Activated gamma-delta T cell (primary cell): Measurements from ENCODE around the gene BACE1.

Experiments
- DNase-seq: peaks from one replicate; lab custom pipeline; 2025; lab: John Stamatoyannopoulos, UW

The BACE1 gene

GRCh38 chr11:117309310-117309709, 6.7 kb downstream of the BACE1 start:
- no peak for DNase-seq

GRCh38 chr11:117305145-117305544, 10.9 kb downstream of the BACE1 start:
- DNase-seq = no peak

- DNase-seq = no peak
These were observed 12.3 kb downstream of the BACE1 start for GRCh38 chr11:117303646-117304315.

GRCh38 chr11:117303101-117303500, 13.0 kb downstream of the BACE1 start:
- no peak for DNase-seq

- DNase-seq = no peak
These were observed 13.8 kb downstream of the BACE1 start for GRCh38 chr11:117302228-117302627.

- DNase-seq = no peak
These were observed 15.3 kb downstream of the BACE1 start for GRCh38 chr11:117300773-117301172.

GRCh38 chr11:117300283-117300663, 15.8 kb downstream of the BACE1 start:
- DNase-seq = no peak

- no peak for DNase-seq
These were observed 16.4 kb downstream of the BACE1 start for GRCh38 chr11:117299351-117300282.

GRCh38 chr11:117298195-117298594, 17.9 kb downstream of the BACE1 start:
- DNase-seq = no peak

GRCh38 chr11:117296881-117297280, 19.2 kb downstream of the BACE1 start:
- no peak for DNase-seq

- no peak for DNase-seq
These were observed 20.5 kb downstream of the BACE1 start for GRCh38 chr11:117295438-117296137.

GRCh38 chr11:117292616-117293015, 23.4 kb downstream of the BACE1 start:
- no peak for DNase-seq

- DNase-seq = no peak
These were observed 25.2 kb downstream of the BACE1 start, which contains the start of gene BACE1-AS for GRCh38 chr11:117290809-117291396. BACE1-AS (plus strand) TSS chr11:117291346.

GRCh38 chr11:117289795-117290194, 26.3 kb downstream of the BACE1 start:
- DNase-seq = no peak

- DNase-seq = no peak
These were observed 28.4 kb downstream of the BACE1 start for GRCh38 chr11:117287668-117288067.

- DNase-seq = no peak
These were observed 29.5 kb downstream of the BACE1 start for GRCh38 chr11:117286588-117286987.

GRCh38 chr11:117284053-117284452, 32.0 kb downstream of the BACE1 start:
- DNase-seq = no peak

GRCh38 chr11:117282956-117283355, 33.1 kb downstream of the BACE1 start:
- no peak for DNase-seq

- DNase-seq = no peak
These were observed 34.2 kb downstream of the BACE1 start for GRCh38 chr11:117281869-117282268.

GRCh38 chr11:117281159-117281558, 34.9 kb downstream of the BACE1 start:
- DNase-seq = no peak

- no peak for DNase-seq
These were observed 36.2 kb downstream of the BACE1 start for GRCh38 chr11:117279711-117280376.

GRCh38 chr11:117278347-117278746, 37.7 kb downstream of the BACE1 start:
- no peak for DNase-seq
